WTC11 (cell line): ENCODE results near the gene AGPS. TPM values are rescaled to one million over a fixed set of nuclear protein-coding genes. Genes with fewer than 3 reads are reported as not detected.

Experiments
- ATAC-seq: fragments of 200-7000 bp; cut with Tn5 transposase; 2 replicates; pipeline ENCODE4 v1.10.0; 2021; ENCODE audit warnings: mild to moderate bottlenecking, moderate library complexity
- CTCF ChIA-PET: fragments of 300-600 bp; sonication (Branson Sonifier 250); formaldehyde crosslinking; loops from one replicate; lab custom pipeline; 2021; ENCODE audit warnings: antibody characterized with exemption; lab: Charles Lee
- POLR2A ChIA-PET: fragments of 350-600 bp; sonication (Branson Sonifier 250); formaldehyde crosslinking; loops from one replicate; lab custom pipeline; 2021; ENCODE audit warnings: antibody characterized with exemption; lab: Charles Lee
- DNase-seq: peaks from one replicate; pipeline ENCODE4 v3.0.0; 2021; ENCODE audit warnings: low spot score
- H3K27ac Mint-ChIP-seq: 2 replicates; pipeline ENCODE4 v1.8.0; 2021; ENCODE audit warnings: mixed read lengths
- H3K27me3 Mint-ChIP-seq: 2 replicates; pipeline ENCODE4 v1.8.0; 2021; ENCODE audit warnings: low read depth, mild to moderate bottlenecking, moderate library complexity, mixed read lengths
- H3K36me3 Mint-ChIP-seq: 2 replicates; pipeline ENCODE4 v1.8.0; 2021; ENCODE audit warnings: mixed read lengths
- H3K4me1 Mint-ChIP-seq: 2 replicates; pipeline ENCODE4 v1.8.0; 2022; ENCODE audit warnings: mixed read lengths
- H3K4me3 Mint-ChIP-seq: 2 replicates; pipeline ENCODE4 v1.8.0; 2021; ENCODE audit warnings: mild to moderate bottlenecking, moderate library complexity, mixed read lengths
- H3K9me3 Mint-ChIP-seq: 2 replicates; pipeline ENCODE4 v1.8.0; 2021; ENCODE audit warnings: mixed read lengths
- GRHL2 ChIP-seq: fragments of 250-450 bp; sonication (Bioruptor Pico); IDR thresholded peaks from 2 replicates; pipeline ENCODE4 v1.8.0; 2022; ENCODE audit warnings: mild to moderate bottlenecking, moderate library complexity; ENCODE audit not compliant: insufficient replicate concordance, severe bottlenecking
- MXD4 ChIP-seq: fragments of 250-450 bp; sonication (Bioruptor Pico); IDR thresholded peaks from 2 replicates; pipeline ENCODE4 v1.8.0; 2021; ENCODE audit warnings: mild to moderate bottlenecking, moderate library complexity, borderline replicate concordance
- OVOL2 ChIP-seq: fragments of 250-450 bp; sonication (Bioruptor Pico); IDR thresholded peaks from 2 replicates; pipeline ENCODE4 v1.9.0; 2021; ENCODE audit warnings: mild to moderate bottlenecking, borderline replicate concordance
- SOX15 ChIP-seq: fragments of 250-450 bp; sonication (Bioruptor Pico); IDR thresholded peaks from 2 replicates; pipeline ENCODE4 v1.9.0; 2021; ENCODE audit warnings: mild to moderate bottlenecking
- TEAD1 ChIP-seq: sonication (generic); formaldehyde crosslinking; IDR thresholded peaks from 2 replicates; pipeline ENCODE4 v1.8.0; 2022; ENCODE audit warnings: mild to moderate bottlenecking, missing genetic modification reagents
- TP53 ChIP-seq: sonication (generic); formaldehyde crosslinking; IDR thresholded peaks from 2 replicates; pipeline ENCODE4 v1.8.1; 2023; ENCODE audit warnings: mild to moderate bottlenecking, missing genetic modification reagents
- ZNF423 ChIP-seq: fragments of 250-450 bp; sonication (Bioruptor Pico); IDR thresholded peaks from 2 replicates; pipeline ENCODE4 v2.1.2; 2022; ENCODE audit warnings: mild to moderate bottlenecking, moderate library complexity
- ZNF671 ChIP-seq: fragments of 250-450 bp; sonication (Bioruptor Pico); IDR thresholded peaks from 2 replicates; pipeline ENCODE4 v1.8.0; 2021; ENCODE audit warnings: mild to moderate bottlenecking
- total RNA-seq: library from RNA; stranded (reverse); gene quantifications from 3 replicates; pipeline ENCODE4 v1.2.3, GENCODE V29; 2021
- TF ChIP-seq, protein P1 (sequence below): sonication (generic); formaldehyde crosslinking; IDR thresholded peaks from 2 replicates; pipeline ENCODE4 v1.8.0; 2022; ENCODE audit warnings: mild to moderate bottlenecking, missing genetic modification reagents
- TF ChIP-seq, protein P2 (sequence below): fragments of 250-450 bp; sonication (Bioruptor Pico); IDR thresholded peaks from 2 replicates; pipeline ENCODE4 v1.9.0; 2021; ENCODE audit warnings: mild to moderate bottlenecking, borderline replicate concordance
- TF ChIP-seq, protein P3 (sequence below): sonication (generic); formaldehyde crosslinking; IDR thresholded peaks from 2 replicates; pipeline ENCODE4 v1.8.1; 2022; ENCODE audit warnings: missing genetic modification reagents, borderline replicate concordance
- TF ChIP-seq, protein P4 (sequence below): sonication (generic); formaldehyde crosslinking; IDR thresholded peaks from 2 replicates; pipeline ENCODE4 v1.8.1; 2023; ENCODE audit warnings: mild to moderate bottlenecking, missing genetic modification reagents
- TF ChIP-seq, protein P5 (sequence below): fragments of 250-450 bp; sonication (Bioruptor Pico); conservative IDR thresholded peaks from 2 replicates; pipeline ENCODE4 v1.9.0; 2021; ENCODE audit warnings: mild to moderate bottlenecking
- TF ChIP-seq, protein P6 (sequence below): sonication (generic); formaldehyde crosslinking; IDR thresholded peaks from 2 replicates; pipeline ENCODE4 v1.8.1; 2023; ENCODE audit warnings: mild to moderate bottlenecking, moderate library complexity, missing genetic modification reagents

AGPS gene
- total RNA-seq, 1 experiment from 2014 or later = 60.8 TPM

DNA sequence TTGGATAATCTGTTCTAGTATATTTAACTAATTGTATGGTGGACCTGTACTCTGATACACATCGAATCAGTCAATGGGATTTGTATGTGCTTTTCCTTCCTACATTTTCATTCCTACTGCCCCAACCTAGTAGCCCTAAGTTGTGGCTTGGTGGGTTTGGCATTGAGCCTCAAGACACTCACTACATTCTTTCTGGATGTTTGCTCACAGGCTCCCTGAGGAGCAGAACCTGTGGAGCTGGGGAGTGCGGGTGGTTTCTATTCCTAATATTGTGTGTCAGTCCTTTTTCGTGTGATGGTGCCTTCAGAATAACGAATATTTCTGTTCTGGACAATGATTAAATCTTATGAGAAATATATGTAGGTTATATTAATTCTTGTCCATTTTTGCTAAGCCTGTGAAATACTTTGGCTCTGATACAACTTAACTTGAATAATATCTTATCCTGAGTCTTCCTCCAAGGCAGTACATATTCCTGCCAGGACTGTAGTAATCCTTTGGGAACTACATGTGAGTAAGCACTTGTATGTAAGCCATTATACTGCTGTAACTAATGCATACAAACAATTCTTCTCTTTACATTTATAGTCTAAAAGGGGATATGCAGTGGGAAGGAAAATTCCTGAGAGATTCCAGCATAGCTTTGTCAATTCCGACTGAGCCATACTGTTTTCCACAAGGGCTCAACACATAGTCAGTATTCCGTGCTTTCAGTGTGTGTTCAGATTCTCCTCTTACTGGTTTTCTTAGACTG is 150.6 kb downstream of the AGPS start (continued):
- TF ChIP-seq ZNF671 (CRISPR knock-in tag) = no peak
- TF ChIP-seq, protein P1, sequence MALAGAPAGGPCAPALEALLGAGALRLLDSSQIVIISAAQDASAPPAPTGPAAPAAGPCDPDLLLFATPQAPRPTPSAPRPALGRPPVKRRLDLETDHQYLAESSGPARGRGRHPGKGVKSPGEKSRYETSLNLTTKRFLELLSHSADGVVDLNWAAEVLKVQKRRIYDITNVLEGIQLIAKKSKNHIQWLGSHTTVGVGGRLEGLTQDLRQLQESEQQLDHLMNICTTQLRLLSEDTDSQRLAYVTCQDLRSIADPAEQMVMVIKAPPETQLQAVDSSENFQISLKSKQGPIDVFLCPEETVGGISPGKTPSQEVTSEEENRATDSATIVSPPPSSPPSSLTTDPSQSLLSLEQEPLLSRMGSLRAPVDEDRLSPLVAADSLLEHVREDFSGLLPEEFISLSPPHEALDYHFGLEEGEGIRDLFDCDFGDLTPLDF = no peak
- TF ChIP-seq TEAD1 (CRISPR knock-in tag) = no peak
- TF ChIP-seq, protein P2, sequence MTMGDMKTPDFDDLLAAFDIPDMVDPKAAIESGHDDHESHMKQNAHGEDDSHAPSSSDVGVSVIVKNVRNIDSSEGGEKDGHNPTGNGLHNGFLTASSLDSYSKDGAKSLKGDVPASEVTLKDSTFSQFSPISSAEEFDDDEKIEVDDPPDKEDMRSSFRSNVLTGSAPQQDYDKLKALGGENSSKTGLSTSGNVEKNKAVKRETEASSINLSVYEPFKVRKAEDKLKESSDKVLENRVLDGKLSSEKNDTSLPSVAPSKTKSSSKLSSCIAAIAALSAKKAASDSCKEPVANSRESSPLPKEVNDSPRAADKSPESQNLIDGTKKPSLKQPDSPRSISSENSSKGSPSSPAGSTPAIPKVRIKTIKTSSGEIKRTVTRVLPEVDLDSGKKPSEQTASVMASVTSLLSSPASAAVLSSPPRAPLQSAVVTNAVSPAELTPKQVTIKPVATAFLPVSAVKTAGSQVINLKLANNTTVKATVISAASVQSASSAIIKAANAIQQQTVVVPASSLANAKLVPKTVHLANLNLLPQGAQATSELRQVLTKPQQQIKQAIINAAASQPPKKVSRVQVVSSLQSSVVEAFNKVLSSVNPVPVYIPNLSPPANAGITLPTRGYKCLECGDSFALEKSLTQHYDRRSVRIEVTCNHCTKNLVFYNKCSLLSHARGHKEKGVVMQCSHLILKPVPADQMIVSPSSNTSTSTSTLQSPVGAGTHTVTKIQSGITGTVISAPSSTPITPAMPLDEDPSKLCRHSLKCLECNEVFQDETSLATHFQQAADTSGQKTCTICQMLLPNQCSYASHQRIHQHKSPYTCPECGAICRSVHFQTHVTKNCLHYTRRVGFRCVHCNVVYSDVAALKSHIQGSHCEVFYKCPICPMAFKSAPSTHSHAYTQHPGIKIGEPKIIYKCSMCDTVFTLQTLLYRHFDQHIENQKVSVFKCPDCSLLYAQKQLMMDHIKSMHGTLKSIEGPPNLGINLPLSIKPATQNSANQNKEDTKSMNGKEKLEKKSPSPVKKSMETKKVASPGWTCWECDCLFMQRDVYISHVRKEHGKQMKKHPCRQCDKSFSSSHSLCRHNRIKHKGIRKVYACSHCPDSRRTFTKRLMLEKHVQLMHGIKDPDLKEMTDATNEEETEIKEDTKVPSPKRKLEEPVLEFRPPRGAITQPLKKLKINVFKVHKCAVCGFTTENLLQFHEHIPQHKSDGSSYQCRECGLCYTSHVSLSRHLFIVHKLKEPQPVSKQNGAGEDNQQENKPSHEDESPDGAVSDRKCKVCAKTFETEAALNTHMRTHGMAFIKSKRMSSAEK = no peak
- no peak for TF ChIP-seq OVOL2 (CRISPR knock-in tag)

DNA sequence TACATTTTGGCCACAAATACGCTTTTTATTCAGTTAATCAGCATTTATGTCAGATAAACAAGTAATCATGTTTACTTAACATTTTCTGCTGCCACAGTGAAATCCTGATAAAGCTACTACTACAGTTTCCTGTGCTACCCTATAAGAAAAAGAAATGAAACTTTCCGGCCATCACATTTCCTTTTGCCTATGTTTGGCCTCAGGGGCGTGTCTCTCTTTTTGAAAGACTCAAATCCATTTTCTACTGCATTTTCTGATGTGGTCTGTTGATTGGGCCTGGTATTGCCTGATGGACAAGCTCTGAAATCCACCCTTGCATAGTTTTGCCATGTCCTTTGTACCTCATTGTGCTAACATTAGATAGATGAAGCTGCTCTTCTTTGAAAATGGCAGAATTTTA is 152.6 kb downstream of the AGPS start:
- DNase-seq (no peak), ATAC-seq (no peak)
- peaks cover 18% of the 10 kb centered on the region for H3K36me3 Mint-ChIP-seq
- TF ChIP-seq, protein P3, sequence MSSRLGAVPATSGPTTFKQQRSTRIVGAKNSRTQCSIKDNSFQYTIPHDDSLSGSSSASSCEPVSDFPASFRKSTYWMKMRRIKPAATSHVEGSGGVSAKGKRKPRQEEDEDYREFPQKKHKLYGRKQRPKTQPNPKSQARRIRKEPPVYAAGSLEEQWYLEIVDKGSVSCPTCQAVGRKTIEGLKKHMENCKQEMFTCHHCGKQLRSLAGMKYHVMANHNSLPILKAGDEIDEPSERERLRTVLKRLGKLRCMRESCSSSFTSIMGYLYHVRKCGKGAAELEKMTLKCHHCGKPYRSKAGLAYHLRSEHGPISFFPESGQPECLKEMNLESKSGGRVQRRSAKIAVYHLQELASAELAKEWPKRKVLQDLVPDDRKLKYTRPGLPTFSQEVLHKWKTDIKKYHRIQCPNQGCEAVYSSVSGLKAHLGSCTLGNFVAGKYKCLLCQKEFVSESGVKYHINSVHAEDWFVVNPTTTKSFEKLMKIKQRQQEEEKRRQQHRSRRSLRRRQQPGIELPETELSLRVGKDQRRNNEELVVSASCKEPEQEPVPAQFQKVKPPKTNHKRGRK (CRISPR knock-in tag) = no peak
- TF ChIP-seq ZNF423 (CRISPR knock-in tag) (no peak), SOX15 (CRISPR knock-in tag) (no peak), TP53 (CRISPR knock-in tag) (no peak), GRHL2 (CRISPR knock-in tag) (no peak), MXD4 (CRISPR knock-in tag) (no peak)
- TF ChIP-seq, protein P4, sequence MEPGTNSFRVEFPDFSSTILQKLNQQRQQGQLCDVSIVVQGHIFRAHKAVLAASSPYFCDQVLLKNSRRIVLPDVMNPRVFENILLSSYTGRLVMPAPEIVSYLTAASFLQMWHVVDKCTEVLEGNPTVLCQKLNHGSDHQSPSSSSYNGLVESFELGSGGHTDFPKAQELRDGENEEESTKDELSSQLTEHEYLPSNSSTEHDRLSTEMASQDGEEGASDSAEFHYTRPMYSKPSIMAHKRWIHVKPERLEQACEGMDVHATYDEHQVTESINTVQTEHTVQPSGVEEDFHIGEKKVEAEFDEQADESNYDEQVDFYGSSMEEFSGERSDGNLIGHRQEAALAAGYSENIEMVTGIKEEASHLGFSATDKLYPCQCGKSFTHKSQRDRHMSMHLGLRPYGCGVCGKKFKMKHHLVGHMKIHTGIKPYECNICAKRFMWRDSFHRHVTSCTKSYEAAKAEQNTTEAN (CRISPR knock-in tag) = no peak
- TF ChIP-seq, protein P5, sequence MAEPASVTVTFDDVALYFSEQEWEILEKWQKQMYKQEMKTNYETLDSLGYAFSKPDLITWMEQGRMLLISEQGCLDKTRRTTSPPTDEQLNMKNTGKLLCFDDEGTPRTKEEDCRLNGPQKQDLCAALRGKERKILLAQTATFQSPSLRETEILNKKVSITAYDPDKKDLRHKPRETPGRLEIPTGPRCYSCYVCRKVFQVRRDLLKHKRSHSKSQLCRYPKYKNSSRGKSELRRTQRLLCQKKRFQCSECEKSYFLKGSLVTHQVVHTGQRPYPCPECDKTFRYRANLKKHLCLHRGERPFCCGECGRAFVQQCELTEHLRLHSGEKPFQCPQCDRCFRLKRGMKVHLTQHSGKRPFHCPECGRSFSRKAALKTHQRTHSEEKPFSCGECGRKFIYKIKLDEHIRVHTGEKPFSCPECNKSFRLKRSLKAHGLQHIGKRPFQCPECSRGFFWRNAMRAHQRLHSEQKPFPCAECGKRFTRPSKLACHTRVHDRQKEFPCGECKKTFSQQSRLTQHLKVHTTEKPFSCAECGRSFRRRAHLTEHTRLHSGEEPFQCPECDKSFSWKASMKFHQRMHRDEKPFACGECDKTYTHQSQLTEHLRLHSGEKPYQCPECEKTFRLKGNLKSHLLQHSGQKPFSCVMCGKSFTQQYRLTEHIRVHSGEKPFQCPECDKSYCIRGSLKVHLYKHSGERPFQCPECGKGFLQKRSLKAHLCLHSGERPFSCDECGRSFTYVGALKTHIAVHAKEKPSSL (CRISPR knock-in tag) = no peak
- TF ChIP-seq, protein P6, sequence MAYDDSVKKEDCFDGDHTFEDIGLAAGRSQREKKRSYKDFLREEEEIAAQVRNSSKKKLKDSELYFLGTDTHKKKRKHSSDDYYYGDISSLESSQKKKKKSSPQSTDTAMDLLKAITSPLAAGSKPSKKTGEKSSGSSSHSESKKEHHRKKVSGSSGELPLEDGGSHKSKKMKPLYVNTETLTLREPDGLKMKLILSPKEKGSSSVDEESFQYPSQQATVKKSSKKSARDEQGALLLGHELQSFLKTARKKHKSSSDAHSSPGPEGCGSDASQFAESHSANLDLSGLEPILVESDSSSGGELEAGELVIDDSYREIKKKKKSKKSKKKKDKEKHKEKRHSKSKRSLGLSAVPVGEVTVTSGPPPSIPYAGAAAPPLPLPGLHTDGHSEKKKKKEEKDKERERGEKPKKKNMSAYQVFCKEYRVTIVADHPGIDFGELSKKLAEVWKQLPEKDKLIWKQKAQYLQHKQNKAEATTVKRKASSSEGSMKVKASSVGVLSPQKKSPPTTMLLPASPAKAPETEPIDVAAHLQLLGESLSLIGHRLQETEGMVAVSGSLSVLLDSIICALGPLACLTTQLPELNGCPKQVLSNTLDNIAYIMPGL (CRISPR knock-in tag) = no peak
- H3K4me3 Mint-ChIP-seq = no peak overlapping the region
- H3K27ac Mint-ChIP-seq = no peak overlapping the region
- H3K4me1 Mint-ChIP-seq = no peaks in the 10 kb centered on the region
- 0 out of 2 replicates have a peak, but pooled peaks cover 4% of the 10 kb centered on the region for H3K27me3 Mint-ChIP-seq
- peaks cover 31% of the 10 kb centered on the region for H3K9me3 Mint-ChIP-seq
- POLR2A ChIA-PET = no interaction called here
- CTCF ChIA-PET = no interaction called here
